HCT116 (cell line): ENCODE measurements around the gene STKLD1. TPM values are rescaled to one million over a fixed set of nuclear protein-coding genes. Genes with fewer than 3 reads are reported as not detected.
A peak's percentile ranks its signal among the peaks of the same experiment; 100 is the strongest.

Experiments
- ATAC-seq: fragments of 200-7000 bp; cut with Tn5 transposase; 2 replicates; pipeline ENCODE4 v1.9.1; 2020; ENCODE audit warnings: mild to moderate bottlenecking, moderate library complexity
- BruUV-seq: library from RNA; stranded (reverse); fragments of 400-500 nt; replicated peaks from 2 replicates; lab custom pipeline; 2021; lab: Mats Ljungman, UMichigan
- CTCF ChIA-PET: fragments of 300-600 bp; sonication (Branson Sonifier 250); formaldehyde crosslinking; loops from one replicate; lab custom pipeline; 2021; ENCODE audit warnings: antibody characterized with exemption; lab: Charles Lee
- POLR2A ChIA-PET: fragments of 300-600, 350-600 bp; sonication (Branson Sonifier 250); formaldehyde crosslinking; loops from one replicate; lab custom pipeline; 2021; ENCODE audit warnings: antibody characterized with exemption; lab: Charles Lee
- RAD21 ChIA-PET, 2 experiments: fragments of 300-600 bp; sonication (Branson Sonifier 250); formaldehyde crosslinking; loops; one replicate each; lab custom pipeline; 2023; ENCODE audit warnings: low total read pairs in 2 of 2; ENCODE audit not compliant: uncharacterized antibody in 2 of 2, unreplicated experiment in 2 of 2, low non-redundant PET in 1 of 2; lab: Charles Lee
- DNase-seq: peaks from one replicate; pipeline ENCODE4 v3.0.0-alpha.2; 2010; ENCODE audit warnings: low read depth, low spot score
- H2AFZ ChIP-seq: fragments of 200-600 bp; shearing (Covaris generic), sonication (generic); 2 replicates; pipeline ENCODE4 v1.6.1; 2017; ENCODE audit warnings: low read depth, mixed run types, mixed read lengths, antibody characterized with exemption, low read length; ENCODE audit not compliant: poor library complexity, severe bottlenecking
- H3K27ac ChIP-seq: 2 replicates; pipeline ENCODE4 v1.5.1; 2012; ENCODE audit warnings: low read depth, low read length
- H3K27me3 ChIP-seq: fragments of 200-600 bp; sonication (generic); 2 replicates; pipeline ENCODE4 v1.6.1; 2016; ENCODE audit warnings: mixed run types, low read length, mixed read lengths; ENCODE audit not compliant: insufficient read depth
- H3K36me3 ChIP-seq, 2 experiments: fragments of 200-500 bp in 1 of 2; fragments of 200-600 bp in 1 of 2; sonication (Bioruptor generic) in 1 of 2; sonication (generic) in 1 of 2; 2 replicates each; pipeline versions ENCODE4 v1.5.1 to v1.6.1; 2014 to 2016; ENCODE audit warnings: low read length in 2 of 2, inconsistent platforms in 1 of 2, mixed read lengths in 1 of 2, mixed run types in 1 of 2; ENCODE audit not compliant: insufficient read depth in 2 of 2, control insufficient read depth in 1 of 2
- H3K4me1 ChIP-seq, 2 experiments: fragments of 200-600 bp in 1 of 2; sonication (generic) in 1 of 2; 2 replicates each; pipeline versions ENCODE4 v1.5.1 to v1.6.1; 2012 to 2017; ENCODE audit warnings: low read length in 2 of 2, inconsistent platforms in 1 of 2, mild to moderate bottlenecking in 1 of 2, mixed read lengths in 1 of 2, mixed run types in 1 of 2, moderate library complexity in 1 of 2; ENCODE audit not compliant: insufficient read depth in 2 of 2, control insufficient read depth in 1 of 2
- H3K4me2 ChIP-seq: fragments of 200-600 bp; sonication (generic); 2 replicates; pipeline ENCODE4 v1.6.1; 2017; ENCODE audit warnings: mixed run types, low read length, mixed read lengths
- H3K4me3 ChIP-seq, 2 experiments: fragments of 200-600 bp in 1 of 2; sonication (generic) in 1 of 2; replicated peaks in 1 of 2; 2 replicates each; pipeline ENCODE4 v1.5.1; 2011 to 2016; ENCODE audit warnings: low read length in 2 of 2, control low read depth in 1 of 2, low read depth in 1 of 2, mild to moderate bottlenecking in 1 of 2, mixed read lengths in 1 of 2, mixed run types in 1 of 2
- H3K79me2 ChIP-seq: fragments of 200-600 bp; sonication (generic); 2 replicates; pipeline ENCODE4 v1.6.1; 2017; ENCODE audit warnings: mild to moderate bottlenecking, mixed run types, low read length, moderate library complexity, mixed read lengths; ENCODE audit not compliant: insufficient read depth
- H3K9ac ChIP-seq: fragments of 200-600 bp; sonication (generic); 2 replicates; pipeline ENCODE4 v1.6.1; 2016; ENCODE audit warnings: low read length, mixed read lengths
- H3K9me2 ChIP-seq: fragments of 200-600 bp; sonication (generic), shearing (Covaris generic); 2 replicates; pipeline ENCODE4 v1.6.1; 2017; ENCODE audit warnings: mixed run types, mild to moderate bottlenecking, moderate library complexity; ENCODE audit not compliant: insufficient read depth
- H3K9me3 ChIP-seq, 2 experiments: fragments of 200-500 bp in 1 of 2; fragments of 200-600 bp in 1 of 2; sonication (Bioruptor generic) in 1 of 2; sonication (generic) in 1 of 2; 2 replicates each; pipeline ENCODE4 v1.6.1; 2014 to 2017; ENCODE audit warnings: low read length in 2 of 2, mixed read lengths in 2 of 2, inconsistent platforms in 1 of 2, low read depth in 1 of 2, mild to moderate bottlenecking in 1 of 2, mixed run types in 1 of 2, moderate library complexity in 1 of 2; ENCODE audit not compliant: control insufficient read depth in 1 of 2, insufficient read depth in 1 of 2
- H4K20me1 ChIP-seq: fragments of 200-600 bp; sonication (generic), shearing (Covaris generic); 2 replicates; pipeline ENCODE4 v1.6.1; 2017; ENCODE audit warnings: mixed run types, mild to moderate bottlenecking, moderate library complexity; ENCODE audit not compliant: insufficient read depth
- CTCF ChIP-seq, 3 experiments: fragments of 200-600 bp in 1 of 3; sonication (generic) in 1 of 3; IDR thresholded peaks in 2 of 3; conservative IDR thresholded peaks in 1 of 3; 2 replicates each; pipeline ENCODE4 v1.5.1; 2012 to 2017; ENCODE audit warnings: low read depth in 2 of 3, low read length in 2 of 3, antibody characterized with exemption in 1 of 3, borderline replicate concordance in 1 of 3, control low read depth in 1 of 3, mild to moderate bottlenecking in 1 of 3, mixed read lengths in 1 of 3, mixed run types in 1 of 3, moderate library complexity in 1 of 3; ENCODE audit not compliant: insufficient read depth in 1 of 3
- EGR1 ChIP-seq: IDR thresholded peaks from 2 replicates; pipeline ENCODE4 v1.6.1; 2012; ENCODE audit warnings: low read depth
- EZH2phosphoT487 ChIP-seq: fragments of 200-600 bp; IDR thresholded peaks from 2 replicates; pipeline ENCODE4 v1.6.1; 2018; ENCODE audit warnings: antibody characterized with exemption, borderline replicate concordance
- JUND ChIP-seq: IDR thresholded peaks from 2 replicates; pipeline ENCODE4 v1.6.1; 2012
- MAX ChIP-seq: IDR thresholded peaks from 2 replicates; pipeline ENCODE4 v1.6.1; 2012
- RAD21 ChIP-seq: IDR thresholded peaks from 2 replicates; pipeline ENCODE4 v1.6.1; 2012; ENCODE audit warnings: low read depth, mild to moderate bottlenecking
- SRF ChIP-seq: IDR thresholded peaks from 2 replicates; pipeline ENCODE4 v1.6.1; 2012; ENCODE audit warnings: low read depth
- TCF7L2 ChIP-seq: IDR thresholded peaks from 2 replicates; pipeline ENCODE4 v1.7.0; 2011; ENCODE audit warnings: borderline replicate concordance, inconsistent platforms; ENCODE audit not compliant: insufficient read depth, insufficient read length; ENCODE audit errors: extremely low read depth
- YY1 ChIP-seq: IDR thresholded peaks from 2 replicates; pipeline ENCODE4 v1.6.1; 2011; ENCODE audit warnings: low read length, low read depth, moderate library complexity, mild to moderate bottlenecking; ENCODE audit not compliant: insufficient replicate concordance; ENCODE audit errors: extremely low read depth
- intact Hi-C: fragments of 100-400 bp; cut with micrococcal nuclease; formaldehyde crosslinking; loops from 2 replicates; pipeline ENCODE4 v1.10.0; 2022
- total RNA-seq: library from RNA; stranded (reverse); gene quantifications from one replicate; pipeline ENCODE4 v1.2.1, GENCODE V29; 2021; ENCODE audit not compliant: unreplicated experiment

Gene STKLD1
- total RNA-seq, 1 experiment from 2014 or later = 0.37 TPM

- Histone ChIP-seq H3K27ac (no peak overlapping the region), H3K79me2 (peaks cover 7% of the 10 kb centered on the region), H2AFZ (no peak overlapping the region), H3K4me1 (peaks cover 0 to 5% of the 10 kb centered on the region in 2 experiments; a peak in 1 of 4 replicates), H3K9me3 (no peaks in the 10 kb centered on the region), H3K4me3 (no peak overlapping the region), H4K20me1 (no peaks in the 10 kb centered on the region), H3K4me2 (no peak overlapping the region), H3K9ac (no peak overlapping the region), H3K36me3 (peaks cover 28 to 39% of the 10 kb centered on the region in 2 experiments; a peak in 3 of 4 replicates), H3K9me2 (no peaks in the 10 kb centered on the region), H3K27me3 (no peaks in the 10 kb centered on the region)
- peak; percentile 85 for ATAC-seq
- intact Hi-C loops = loop anchor here (1.0 to 2.0 kb wide), 2 partner anchors 80 to 320 kb away; no protein-coding TSS in a partner anchor
- RAD21 ChIA-PET = no interaction called here
- no TSS peak for BruUV-seq
- POLR2A ChIA-PET = no interaction called here
- no peak for TF ChIP-seq TCF7L2
- TF ChIP-seq CTCF (IDR thresholded peaks at IDR 0.05 in 2 of 3, conservative IDR thresholded peaks at IDR 0.05 in 1 of 3; ENCODE audit: borderline replicate concordance in 1 of 3, insufficient read depth in 1 of 3, low read depth in 2 of 3, low read length in 2 of 3) = peak; percentile 81 to 96 (median 93)
- peak; percentile 14 for TF ChIP-seq YY1
- peak; percentile 28; the same call in 1 of the 2 replicates for TF ChIP-seq MAX
- TF ChIP-seq SRF = no peak
- no peak for TF ChIP-seq EGR1
- no peak for TF ChIP-seq EZH2phosphoT487
- TF ChIP-seq RAD21 = peak; percentile 67
- no peak for TF ChIP-seq JUND
- peak; percentile 47 for DNase-seq
- CTCF ChIA-PET = no interaction called here
These were observed 30.5 kb downstream of the STKLD1 start for GRCh38 chr9:133406480-133407307.
